GM19025 (cell line): ENCODE data around the gene FAM3D.
A peak's percentile ranks its signal among the peaks of the same experiment; 100 is the strongest.
"Not testable (repeated sequence)": the region's sequence is repeated elsewhere in the genome, so short reads cannot be mapped to it uniquely, and the experiment has no call there.

Experiments
- ATAC-seq: cut with Tn5 transposase; IDR thresholded peaks from one replicate; pipeline ENCODE4 v1.9.1; 2021; ENCODE audit warnings: mild to moderate bottlenecking, low read depth, moderate library complexity; ENCODE audit not compliant: unreplicated experiment

The FAM3D gene

GRCh38 chr3:58685641-58686040 is 19.1 kb upstream of the FAM3D start:
- no peak for ATAC-seq

DNA sequence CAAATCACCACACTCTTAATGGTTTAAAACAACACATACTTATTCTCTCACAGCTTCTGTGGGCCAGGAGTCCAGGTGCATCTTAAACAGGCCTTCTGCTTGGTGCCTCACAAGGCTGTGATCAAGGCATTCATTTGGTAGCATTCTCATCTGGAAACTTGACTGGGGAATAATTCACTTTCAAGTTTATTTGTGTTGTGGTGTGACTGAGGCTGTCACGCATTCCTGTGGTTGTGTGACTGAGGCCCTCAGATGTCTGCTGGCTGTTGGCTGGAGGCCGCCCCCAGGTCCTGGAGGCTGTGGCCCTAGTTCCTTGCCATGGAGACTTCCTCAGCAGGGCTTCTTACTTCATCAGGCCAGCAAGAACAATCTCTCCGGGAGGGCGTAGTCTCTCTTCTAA is 16.9 kb upstream of the FAM3D start:
- ATAC-seq = peak; percentile 69

DNA sequence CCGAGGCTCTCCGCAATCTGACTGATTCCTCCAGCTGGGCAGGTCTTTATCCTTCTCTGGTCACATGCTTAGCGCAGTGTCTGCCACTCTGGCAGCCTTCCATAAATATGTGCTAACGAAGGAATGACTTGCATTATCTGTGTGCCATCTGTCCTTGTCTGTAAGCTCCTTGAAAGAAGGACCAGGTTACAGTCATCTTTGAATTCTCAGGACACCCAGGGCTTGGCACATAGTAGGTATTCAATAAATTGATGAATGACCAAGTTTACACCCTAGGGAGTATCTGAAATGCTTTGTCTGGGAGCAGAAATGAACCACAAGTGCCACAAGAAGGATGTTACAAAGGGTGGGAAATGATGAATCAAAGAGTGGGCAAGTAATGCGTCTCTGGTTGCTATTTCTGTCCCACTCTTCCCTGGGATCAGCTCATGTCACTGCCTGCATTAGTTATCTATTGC is 16.5 kb upstream of the FAM3D start:
- no peak for ATAC-seq

DNA sequence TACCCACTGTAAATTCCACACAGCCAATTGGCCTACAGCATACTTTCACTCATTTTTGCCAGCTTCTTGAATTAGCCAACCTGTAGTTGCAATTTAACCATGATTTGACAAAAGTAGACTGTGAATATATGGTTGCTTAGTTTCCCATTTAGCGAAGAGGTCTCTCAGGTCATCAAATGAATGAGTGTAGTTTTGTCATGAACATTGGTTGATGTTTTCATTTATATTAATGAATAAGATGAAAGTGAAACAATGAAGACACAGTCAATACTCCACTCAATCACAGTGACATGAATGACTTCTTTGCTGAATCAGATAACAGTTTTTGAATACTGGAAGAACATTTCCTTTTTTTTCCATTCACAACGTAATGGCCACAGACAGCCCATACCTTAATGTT is 15.3 kb upstream of the FAM3D start:
- ATAC-seq = no peak

DNA sequence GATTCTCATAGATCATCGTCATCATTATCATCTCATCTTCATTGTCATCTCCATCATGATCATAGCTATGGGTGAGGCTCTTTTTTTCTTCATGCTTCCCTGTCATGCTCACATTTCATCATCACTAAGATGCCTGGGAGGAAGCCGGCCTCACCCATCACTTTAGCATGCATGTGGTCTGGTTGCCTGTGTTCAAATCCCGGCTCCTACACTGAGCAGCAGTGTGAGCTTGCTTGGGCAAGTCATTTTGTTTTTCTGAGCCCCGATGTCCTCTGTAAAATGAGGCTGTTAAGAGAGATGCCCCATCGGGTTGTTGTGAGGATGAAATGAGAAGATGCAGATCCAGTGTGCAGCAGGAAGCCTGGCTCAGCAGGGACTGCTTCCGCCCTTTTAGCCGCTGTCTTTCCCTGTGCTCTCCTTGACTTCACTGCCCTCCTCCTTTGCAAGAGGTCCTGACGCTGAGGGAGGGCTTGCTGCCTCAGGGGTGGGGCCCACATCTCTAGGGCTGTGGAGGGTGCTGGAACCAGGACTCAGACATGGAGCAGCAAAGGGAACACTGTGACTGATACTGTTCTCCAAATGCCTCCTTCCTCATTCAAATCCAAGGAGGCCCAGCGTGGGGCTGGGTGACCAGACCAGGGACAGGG is 14.4 kb upstream of the FAM3D start:
- no peak for ATAC-seq

GRCh38 chr3:58679974-58680666 is 13.5 kb upstream of the FAM3D start:
- ATAC-seq = no peak

GRCh38 chr3:58679446-58679845 is 12.9 kb upstream of the FAM3D start:
- no peak for ATAC-seq

DNA sequence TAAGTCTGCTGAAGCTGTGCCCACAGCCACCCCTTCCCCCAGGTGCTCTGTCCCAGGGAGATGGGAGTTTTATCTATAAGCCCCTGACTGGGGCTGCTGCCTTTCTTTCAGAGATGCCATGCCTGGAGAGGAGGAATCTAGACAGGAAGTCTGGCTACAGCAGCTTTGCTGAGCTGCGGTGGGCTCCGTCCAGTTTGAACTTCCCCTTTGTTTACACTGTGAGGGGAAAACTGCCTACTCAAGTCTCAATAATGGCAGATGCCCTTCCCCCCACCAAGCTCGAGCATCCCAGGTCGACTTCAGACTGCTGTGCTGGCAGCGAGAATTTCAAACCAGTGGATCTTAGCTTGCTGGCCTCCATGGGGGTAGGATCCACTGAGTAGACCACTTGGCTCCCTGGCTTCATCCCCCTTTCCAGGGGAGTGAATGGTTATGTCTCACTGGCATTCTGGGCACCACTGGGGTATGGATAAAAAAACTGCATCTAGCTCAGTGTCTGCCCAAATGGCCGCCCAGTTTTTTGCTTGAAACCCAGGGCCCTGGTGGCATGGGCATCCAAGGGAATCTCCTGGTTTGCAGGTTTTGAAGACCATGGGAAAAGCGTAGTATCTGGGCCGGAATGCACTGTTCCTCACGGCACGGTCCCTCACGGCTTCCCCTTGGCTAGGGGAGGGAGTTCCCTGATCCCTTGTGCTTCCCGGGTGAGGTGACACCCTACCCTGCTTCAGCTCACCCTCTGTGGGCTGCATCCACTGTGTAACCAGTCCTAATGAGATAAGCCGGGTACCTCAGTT is 11.8 kb upstream of the FAM3D start:
- not testable (repeated sequence) for ATAC-seq

DNA sequence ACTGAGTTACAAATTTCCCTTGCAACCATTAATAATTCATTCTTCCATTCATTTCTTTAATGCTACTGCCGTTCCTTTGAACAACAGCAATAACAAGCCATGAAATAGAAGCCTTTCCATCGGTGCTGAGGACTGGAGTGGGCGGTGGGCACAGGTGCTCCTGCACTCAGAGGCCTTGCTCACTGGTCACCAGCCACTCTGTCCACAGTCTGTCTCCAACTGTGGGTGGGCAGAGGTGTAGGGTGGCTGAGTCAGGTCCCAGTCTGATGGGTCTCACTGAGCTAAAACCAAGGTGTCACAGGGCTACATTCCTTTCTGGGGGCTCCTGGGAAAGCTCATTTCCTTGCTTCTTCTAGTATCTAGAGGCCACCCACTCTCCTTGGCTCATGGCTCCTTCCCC is 6.3 kb upstream of the FAM3D start:
- ATAC-seq = no peak

GRCh38 chr3:58672451-58672850 is 5.9 kb upstream of the FAM3D start:
- no peak for ATAC-seq

- ATAC-seq = no peak
Measured at GRCh38 chr3:58670506-58671135, 4.0 kb upstream of the FAM3D start.

- ATAC-seq = no peak
Measured at GRCh38 chr3:58668247-58668646, 1.7 kb upstream of the FAM3D start.

GRCh38 chr3:58667704-58668103 is 1.1 kb upstream of the FAM3D start:
- no peak for ATAC-seq

DNA sequence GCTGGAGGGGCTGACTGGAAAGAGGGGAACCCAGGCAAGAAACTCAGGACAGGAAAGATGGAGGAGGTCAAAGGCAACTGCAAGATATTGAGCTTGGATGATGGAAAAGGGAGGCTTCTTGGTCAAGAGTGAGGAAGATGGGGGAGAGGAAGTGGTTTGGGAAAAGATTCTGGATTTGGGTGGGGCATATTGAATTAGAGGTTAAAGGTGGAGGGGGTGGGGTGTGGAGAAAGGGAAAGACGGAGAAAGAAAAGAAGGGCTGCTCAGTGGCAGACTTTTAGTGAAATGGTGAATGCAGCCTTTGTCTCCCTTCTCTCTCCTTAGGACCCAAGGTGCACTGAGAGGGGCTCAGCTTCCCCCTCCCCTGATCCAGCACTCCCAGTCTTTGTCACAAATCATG is 655 bp upstream of the FAM3D start:
- no peak for ATAC-seq

- ATAC-seq = no peak
Measured at GRCh38 chr3:58665405-58665804, 1.2 kb downstream of the FAM3D start.

- no peak for ATAC-seq
Measured at GRCh38 chr3:58664611-58665010, 2.0 kb downstream of the FAM3D start.

GRCh38 chr3:58661836-58662420 is 4.6 kb downstream of the FAM3D start:
- no peak for ATAC-seq

DNA sequence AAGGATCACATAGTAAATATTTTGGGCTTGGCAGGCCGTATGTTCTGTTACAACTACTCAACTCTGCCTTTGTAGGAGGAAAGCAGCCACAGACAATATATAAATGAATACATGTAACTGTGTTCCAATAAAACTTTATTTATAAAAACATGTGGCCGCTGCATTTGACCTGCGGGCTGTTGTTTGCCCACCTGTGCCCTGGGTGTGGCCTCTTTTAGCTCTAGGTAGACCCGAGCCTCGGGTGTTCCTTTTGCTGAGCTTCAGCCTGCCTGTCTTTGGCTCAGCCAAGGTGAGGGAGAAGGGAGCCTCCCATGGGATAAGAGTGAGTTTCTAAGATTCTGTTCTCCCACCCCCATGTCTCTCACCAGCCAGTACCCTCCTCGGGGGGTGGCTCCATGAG is 5.6 kb downstream of the FAM3D start:
- ATAC-seq = no peak

DNA sequence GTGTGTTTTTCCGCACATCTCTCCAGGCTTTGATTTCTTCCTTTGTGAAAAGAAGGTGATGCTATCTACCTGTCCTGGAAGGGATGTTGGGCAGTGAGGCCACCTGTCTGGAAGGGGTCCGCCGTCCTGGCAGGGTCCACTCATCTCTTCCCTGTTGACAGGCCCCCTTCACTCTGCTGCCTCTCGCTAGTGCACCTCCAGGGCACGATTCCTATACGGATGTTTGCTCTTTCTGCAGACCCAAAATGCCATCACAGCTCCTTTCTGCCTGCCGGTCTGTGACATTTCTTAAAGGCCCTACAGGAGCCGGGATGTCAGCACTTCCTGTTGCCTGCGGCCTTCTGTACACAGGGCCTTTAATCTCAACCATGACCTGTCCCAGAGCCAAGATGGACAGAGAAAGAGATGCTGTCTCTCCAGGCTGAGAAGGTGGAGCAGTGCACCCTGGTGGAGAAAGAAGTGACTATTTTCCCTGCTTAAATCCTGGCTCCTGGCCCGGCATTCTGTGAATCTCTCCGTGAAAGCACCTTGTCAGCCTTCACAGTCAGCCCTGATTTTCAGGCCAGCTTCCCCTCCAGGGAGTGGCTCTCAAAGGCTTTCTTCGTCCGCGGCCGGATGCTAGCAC is 7.4 kb downstream of the FAM3D start:
- no peak for ATAC-seq

DNA sequence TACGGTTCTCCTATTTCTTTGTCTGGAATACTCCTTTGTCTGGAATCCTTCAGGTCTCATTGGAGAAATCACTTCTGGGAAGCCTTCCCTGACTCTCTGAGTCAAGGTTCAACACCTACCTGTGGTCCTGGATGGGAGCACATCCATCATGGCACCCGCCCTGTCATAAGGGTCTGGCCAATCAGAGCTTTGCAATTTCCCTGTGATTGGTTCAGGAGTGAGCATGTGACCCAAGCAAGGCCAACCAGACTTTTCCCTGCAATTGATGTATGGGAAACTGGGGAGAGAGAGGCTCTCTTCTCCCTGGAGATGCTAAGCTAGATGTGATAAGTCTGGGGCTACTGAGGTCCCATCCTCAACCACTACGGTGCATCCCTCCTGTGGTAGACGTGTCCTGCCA is 8.1 kb downstream of the FAM3D start:
- no peak for ATAC-seq
